Fibroblast of pulmonary artery (primary cell): ENCODE results near the gene HENMT1.

Source experiments
- DNase-seq: peaks from one replicate; pipeline ENCODE4 v3.0.0-alpha.2; 2010; ENCODE audit warnings: low read depth
- H3K4me3 ChIP-seq: replicated peaks from 2 replicates; pipeline ENCODE4 v1.5.1; 2011; ENCODE audit warnings: low read depth, mild to moderate bottlenecking, control low read depth, low read length, moderate library complexity
- TF ChIP-seq, protein P1 (sequence below): IDR thresholded peaks from 2 replicates; pipeline ENCODE4 v1.5.1; 2011; ENCODE audit warnings: mild to moderate bottlenecking, control low read depth, low read length, inconsistent platforms; ENCODE audit errors: missing control alignments

Gene HENMT1

DNA sequence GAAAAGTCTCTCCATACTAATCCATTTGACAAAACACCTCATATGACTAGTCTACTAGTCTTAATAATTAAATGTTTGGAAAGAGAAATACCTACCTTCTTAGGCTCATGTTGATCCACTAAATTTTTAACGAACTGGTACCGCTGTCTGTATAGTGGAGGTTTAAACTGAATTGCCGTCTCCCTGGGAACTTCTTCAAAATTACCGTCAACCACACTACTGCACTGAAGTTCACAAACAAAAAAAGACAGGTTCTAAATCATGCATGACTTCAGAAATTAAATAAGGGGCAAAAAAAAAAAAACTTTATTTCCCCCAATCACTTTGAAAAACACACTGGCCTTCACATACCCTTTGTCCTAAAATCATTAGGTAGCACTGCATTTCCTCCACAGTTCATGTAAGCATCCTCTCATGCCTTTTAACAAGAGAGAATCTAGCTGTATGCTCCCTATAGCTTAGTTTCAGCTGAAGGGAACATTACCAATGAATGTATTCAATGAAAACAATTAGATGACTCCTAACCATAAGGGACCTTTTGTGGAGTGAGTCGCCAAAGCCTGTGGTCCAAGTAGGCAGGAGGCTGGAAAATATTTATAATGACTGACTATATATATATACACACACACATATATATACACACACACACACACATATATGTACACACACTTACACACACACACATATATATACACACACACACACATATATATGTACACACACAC is 3.4 kb downstream of the HENMT1 start:
- no peak overlapping the region for H3K4me3 ChIP-seq
- no peak for DNase-seq
- TF ChIP-seq, protein P1, sequence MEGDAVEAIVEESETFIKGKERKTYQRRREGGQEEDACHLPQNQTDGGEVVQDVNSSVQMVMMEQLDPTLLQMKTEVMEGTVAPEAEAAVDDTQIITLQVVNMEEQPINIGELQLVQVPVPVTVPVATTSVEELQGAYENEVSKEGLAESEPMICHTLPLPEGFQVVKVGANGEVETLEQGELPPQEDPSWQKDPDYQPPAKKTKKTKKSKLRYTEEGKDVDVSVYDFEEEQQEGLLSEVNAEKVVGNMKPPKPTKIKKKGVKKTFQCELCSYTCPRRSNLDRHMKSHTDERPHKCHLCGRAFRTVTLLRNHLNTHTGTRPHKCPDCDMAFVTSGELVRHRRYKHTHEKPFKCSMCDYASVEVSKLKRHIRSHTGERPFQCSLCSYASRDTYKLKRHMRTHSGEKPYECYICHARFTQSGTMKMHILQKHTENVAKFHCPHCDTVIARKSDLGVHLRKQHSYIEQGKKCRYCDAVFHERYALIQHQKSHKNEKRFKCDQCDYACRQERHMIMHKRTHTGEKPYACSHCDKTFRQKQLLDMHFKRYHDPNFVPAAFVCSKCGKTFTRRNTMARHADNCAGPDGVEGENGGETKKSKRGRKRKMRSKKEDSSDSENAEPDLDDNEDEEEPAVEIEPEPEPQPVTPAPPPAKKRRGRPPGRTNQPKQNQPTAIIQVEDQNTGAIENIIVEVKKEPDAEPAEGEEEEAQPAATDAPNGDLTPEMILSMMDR: no peak

DNA sequence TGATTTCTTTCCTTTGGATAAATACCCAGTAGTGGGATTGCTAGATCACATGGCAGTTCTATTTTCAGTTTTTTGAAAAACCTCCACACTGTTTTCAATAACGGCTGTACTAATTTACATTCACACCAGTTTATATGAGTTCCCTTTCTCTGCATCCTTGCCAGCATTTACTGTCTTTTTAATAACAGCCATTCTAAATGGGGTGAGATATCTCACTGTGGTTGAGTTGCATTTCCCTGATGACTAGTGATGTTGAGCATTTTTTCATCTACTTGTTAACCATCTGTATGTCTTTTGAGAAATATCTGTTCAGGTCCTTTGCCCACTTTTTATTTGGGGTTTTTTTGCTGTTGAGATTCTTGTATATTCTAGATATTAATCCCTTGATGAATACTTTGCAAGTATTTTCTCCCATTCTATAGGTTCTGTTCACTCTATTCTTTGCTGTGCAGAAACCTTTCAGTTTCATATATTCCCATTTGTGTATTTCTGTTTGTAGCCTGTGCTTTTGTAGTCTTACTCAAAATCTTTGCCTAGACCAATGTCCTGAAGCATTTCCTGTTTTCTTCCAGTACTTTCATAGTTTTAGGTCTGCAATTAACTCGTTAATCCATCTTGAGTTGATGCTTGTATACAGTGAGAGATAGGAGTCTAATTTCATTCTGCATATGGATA is 7.3 kb downstream of the HENMT1 start:
- DNase-seq: no peak
- TF ChIP-seq, protein P1: no peak
- no peak overlapping the region for H3K4me3 ChIP-seq

DNA sequence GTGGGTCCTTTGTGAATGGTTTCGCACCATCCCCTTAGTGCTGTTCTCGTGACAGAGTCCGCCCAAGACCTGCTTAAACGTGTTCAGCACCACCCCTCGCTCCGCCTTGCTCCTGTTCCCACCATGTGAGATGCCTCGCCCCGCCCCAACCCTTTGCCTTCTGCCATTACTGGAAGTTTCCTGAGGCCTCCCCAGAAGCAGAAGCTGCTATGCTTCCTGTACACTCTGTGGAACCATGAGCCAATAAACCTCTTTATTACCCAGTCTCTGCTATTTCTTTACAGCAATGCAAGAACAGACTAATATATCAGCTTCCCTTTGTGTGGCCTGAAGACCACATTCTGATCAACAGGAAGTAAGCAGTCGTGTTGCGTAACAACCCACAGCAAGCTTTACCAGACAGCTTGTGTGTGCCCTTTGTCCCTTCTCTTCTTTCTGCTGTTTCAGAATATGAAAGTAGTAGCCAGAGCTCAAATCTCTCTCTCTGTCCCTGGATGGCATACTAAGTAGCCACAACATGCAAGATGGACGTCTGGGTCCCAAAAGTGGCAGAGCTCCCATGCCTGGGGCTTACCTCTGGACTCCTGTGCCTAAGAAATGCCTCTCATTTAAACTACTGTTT is 14.1 kb downstream of the HENMT1 start:
- no peak overlapping the region for H3K4me3 ChIP-seq
- DNase-seq: peak; percentile 91
- TF ChIP-seq, protein P1: no peak

DNA sequence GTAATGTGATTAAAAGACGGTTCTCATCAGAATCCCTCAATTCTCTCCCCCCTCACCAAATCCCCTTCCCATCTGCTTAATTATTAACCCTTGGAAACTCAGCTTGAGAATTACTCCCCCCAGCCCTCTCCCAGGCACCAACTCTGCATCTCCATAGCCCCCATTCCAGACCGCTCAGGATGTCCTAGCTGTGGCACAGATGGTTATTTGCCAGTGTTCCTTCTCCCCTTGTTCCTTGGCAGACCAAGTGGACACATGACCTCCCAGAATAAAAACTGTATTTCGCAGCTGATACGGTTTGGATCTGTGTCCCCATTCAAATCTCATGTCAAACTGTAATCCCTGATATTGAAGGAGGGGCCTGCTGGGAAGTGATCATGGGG is 14.6 kb downstream of the HENMT1 start:
- no peak overlapping the region for H3K4me3 ChIP-seq
- no peak for DNase-seq

DNA sequence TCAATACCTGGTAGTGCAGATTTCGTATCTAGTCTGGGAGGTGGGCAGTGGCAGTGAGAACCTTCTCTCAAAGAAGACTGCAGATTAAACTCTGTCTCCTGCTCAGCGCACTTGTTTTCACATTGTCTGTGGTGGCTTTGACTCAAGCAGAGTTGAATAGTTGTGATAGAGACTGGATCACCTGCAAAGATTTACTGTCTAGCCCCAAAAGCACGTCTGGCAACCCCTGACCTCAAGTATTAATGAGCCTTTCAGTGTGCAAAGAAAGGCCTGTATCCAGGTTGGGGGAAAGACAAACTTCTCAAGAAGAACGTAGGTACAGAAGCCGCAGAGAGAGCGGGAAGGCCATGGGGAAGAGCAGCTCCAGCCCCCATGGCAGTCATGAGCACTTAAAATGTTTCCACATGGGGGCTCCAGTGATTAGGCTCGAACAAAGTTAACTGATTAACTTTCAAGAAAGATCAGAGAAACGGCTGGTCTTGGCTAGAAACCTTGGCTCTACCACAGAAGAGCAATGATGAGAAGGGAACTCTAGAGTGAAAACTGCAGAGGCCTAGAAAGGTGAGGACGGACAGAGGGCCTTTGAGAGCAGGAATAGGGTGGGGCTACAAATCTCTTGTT is 15.2 kb downstream of the HENMT1 start:
- DNase-seq: no peak
- TF ChIP-seq, protein P1: no peak
- no peak overlapping the region for H3K4me3 ChIP-seq

More for the DNA sequence above, 14.6 kb downstream of the HENMT1 start:
- TF ChIP-seq, protein P1: no peak

DNA sequence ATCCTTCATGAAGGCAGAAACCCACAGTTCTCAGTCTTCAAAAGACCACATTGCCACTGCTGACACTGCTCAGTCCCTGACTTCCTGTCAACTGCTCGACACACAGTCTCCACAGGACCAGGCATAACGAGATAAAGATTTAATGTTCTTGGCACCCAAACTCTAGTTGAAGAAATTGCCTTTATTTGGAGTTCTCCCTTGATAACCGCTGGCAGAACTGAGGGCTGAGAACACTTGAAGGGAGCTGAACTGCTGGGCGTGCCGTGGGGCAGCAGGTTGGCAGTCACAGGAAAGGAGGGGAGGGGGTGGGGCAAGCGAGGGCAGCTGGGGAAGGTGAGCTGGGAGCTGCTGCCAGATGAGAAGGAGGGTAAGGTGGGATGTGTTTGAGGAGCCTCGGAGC is 15.9 kb downstream of the HENMT1 start:
- no peak overlapping the region for H3K4me3 ChIP-seq
- TF ChIP-seq, protein P1: no peak
- no peak for DNase-seq
